Psoas muscle (tissue), 8 donors: ENCODE measurements around the gene RGS2. TPM values are rescaled to one million over a fixed set of nuclear protein-coding genes. Genes with fewer than 3 reads are reported as not detected.

Experiments
- ATAC-seq, 4 donors: fragments of 200-7000 bp; cut with Tn5 transposase; one replicate each; pipeline ENCODE4 v1.9.1; 2020; ENCODE audit warnings: moderate library complexity in 3 of 4, mild to moderate bottlenecking in 2 of 4
- DNase-seq, 2 donors: peaks; one replicate each; pipeline ENCODE4 v3.0.0-alpha.2; 2020
- H3K27ac ChIP-seq: fragments of 200-600 bp; one replicate; pipeline ENCODE4 v1.8.0; 2022
- H3K27me3 ChIP-seq, 3 donors: fragments of 200-600 bp in 1 of 3; one replicate each; pipeline versions ENCODE4 v1.6.1 to v1.8.0; 2013 to 2022; ENCODE audit warnings: low read length in 2 of 3, mild to moderate bottlenecking in 2 of 3, moderate library complexity in 1 of 3; ENCODE audit not compliant: insufficient read depth in 3 of 3
- H3K36me3 ChIP-seq, 2 donors: fragments of 200-600 bp in 1 of 2; one replicate each; pipeline versions ENCODE4 v1.6.1 to v1.8.0; 2013 to 2022; ENCODE audit warnings: low read depth in 1 of 2, mild to moderate bottlenecking in 1 of 2, moderate library complexity in 1 of 2; ENCODE audit not compliant: insufficient read depth in 1 of 2
- H3K4me1 ChIP-seq: fragments of 200-600 bp; one replicate; pipeline ENCODE4 v1.8.0; 2022
- H3K4me3 ChIP-seq: fragments of 200-600 bp; one replicate; pipeline ENCODE4 v1.8.0; 2022; ENCODE audit warnings: mild to moderate bottlenecking
- H3K9me3 ChIP-seq: fragments of 200-600 bp; one replicate; pipeline ENCODE4 v1.8.0; 2022
- WGBS, 3 donors: extraction: QIAGEN DNeasy Blood & Tissue Kit; methylation state at CpG; one replicate each; pipeline versions ENCODE4 v1.1.6 to v1.1.7; 2013; 5-methylcytosine and 5-hydroxymethylcytosine counted together
- intact Hi-C, 2 donors: fragments of 100-400 bp; cut with DNase I; formaldehyde crosslinking; loops; one replicate each; pipeline versions ENCODE4 v1.11.0 to v1.14.2; 2022
- polyA plus RNA-seq, 3 donors: library from polyadenylated mRNA; stranded (reverse); fragments of 200-250 nt; gene quantifications; one replicate each; pipeline ENCODE4 v1.2.3, GENCODE V29; 2013
- total RNA-seq, 4 donors: library from RNA; stranded (reverse); fragmentation: NEBNext Ultra II Directional in 2 of 4; extraction: Animal tissue kit (Norgen Biotek cat#: 25700) in 2 of 4; gene quantifications; one replicate each; pipeline versions ENCODE4 v1.2.1 to v1.2.4, GENCODE V29; 2021 to 2023
- TF ChIP-seq, protein P1 (sequence below): fragments of 200-600 bp; IDR thresholded peaks from one replicate; pipeline ENCODE4 v1.8.0; 2022; ENCODE audit warnings: antibody characterized with exemption
- donor health status: healthy with polysubstance abuse.
- donor health status: DM: no; HTN: no; CAD: no; lungs with moderate emphysema.
- donor health status: Bipolar disorder and iron deficiency.
- donor health status: healthy.
- donor health status: DM: yes; HTN: yes; CAD: no.
- donor health status: DM: no; HTN: no; CAD: no.
- donor health status: DM: no; HTN: no; CAD: no.
- donor health status: DM: yes; HTN: yes; CAD: no.

RGS2 gene
- total and polyA plus RNA-seq, 7 donors, result 1.9 to 47.6 (median 3.9) TPM

DNA sequence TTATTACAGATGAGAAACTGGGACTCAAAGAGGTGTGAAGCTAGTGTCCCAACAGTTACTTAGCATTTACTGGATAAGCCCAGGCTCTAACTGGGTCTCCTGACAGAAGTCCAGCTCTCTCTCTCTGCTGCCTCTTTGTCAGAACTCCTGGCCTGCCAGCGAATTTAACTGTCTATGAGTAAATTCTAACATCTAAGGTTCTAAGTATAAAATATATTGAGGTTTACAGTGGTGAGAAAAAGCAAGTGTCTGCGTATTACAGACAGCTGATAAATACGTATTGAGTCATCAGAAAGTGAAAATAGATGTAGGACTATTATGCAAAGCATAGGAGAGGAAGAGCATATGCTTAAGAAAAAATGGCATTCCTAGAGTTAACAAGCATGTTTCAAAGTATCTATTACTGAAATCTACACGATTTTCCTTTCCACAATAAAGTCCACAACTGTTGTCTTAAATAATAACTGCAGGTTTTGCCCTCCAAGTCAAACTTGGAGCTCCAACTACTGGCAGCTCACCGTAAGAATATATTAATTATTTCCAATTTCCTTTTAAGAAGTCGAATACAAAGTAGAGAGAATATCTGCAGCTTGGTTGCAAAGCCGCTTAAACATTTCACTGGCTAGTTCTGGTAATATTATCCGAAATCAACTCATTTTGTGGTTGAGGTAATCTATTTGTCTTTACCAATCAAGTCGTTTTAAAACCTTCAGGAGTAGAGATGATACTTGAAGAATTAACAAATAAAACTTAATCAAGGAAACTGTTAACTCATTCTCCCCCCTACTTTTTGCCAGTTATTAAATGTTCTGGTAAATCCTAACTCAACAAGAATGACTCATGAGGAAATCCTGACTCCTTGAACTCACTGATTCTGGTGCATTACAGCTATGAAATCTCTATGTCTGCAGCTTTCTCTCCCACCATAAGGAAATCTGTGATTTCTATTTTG, 1.4 kb upstream of the RGS2 start:
- DNase-seq (no peak), ATAC-seq (peak in 1 of 4 donors; percentile 11)
- TF ChIP-seq, protein P1, sequence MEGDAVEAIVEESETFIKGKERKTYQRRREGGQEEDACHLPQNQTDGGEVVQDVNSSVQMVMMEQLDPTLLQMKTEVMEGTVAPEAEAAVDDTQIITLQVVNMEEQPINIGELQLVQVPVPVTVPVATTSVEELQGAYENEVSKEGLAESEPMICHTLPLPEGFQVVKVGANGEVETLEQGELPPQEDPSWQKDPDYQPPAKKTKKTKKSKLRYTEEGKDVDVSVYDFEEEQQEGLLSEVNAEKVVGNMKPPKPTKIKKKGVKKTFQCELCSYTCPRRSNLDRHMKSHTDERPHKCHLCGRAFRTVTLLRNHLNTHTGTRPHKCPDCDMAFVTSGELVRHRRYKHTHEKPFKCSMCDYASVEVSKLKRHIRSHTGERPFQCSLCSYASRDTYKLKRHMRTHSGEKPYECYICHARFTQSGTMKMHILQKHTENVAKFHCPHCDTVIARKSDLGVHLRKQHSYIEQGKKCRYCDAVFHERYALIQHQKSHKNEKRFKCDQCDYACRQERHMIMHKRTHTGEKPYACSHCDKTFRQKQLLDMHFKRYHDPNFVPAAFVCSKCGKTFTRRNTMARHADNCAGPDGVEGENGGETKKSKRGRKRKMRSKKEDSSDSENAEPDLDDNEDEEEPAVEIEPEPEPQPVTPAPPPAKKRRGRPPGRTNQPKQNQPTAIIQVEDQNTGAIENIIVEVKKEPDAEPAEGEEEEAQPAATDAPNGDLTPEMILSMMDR, result no peak
- intact Hi-C loops, result loop anchor here (5.0 to 10.0 kb wide), 3 partner anchors 205 to 315 kb away; partner anchors contain the start of gene CDC73 (in 1 of the 2)
- Histone ChIP-seq H3K4me3 (peak overlapping the region; percentile 78), H3K4me1 (peaks cover 14% of the 10 kb centered on the region), H3K27ac (peak overlapping the region; percentile 66), H3K27me3 (no peaks in the 10 kb centered on the region), H3K36me3 (peaks cover 0 to 12% of the 10 kb centered on the region in 2 donors), H3K9me3 (no peaks in the 10 kb centered on the region)
- WGBS, 3 donors, result 42 to 57% (median 50%) methylated on average over 9 of the region's 9 CpGs

DNA sequence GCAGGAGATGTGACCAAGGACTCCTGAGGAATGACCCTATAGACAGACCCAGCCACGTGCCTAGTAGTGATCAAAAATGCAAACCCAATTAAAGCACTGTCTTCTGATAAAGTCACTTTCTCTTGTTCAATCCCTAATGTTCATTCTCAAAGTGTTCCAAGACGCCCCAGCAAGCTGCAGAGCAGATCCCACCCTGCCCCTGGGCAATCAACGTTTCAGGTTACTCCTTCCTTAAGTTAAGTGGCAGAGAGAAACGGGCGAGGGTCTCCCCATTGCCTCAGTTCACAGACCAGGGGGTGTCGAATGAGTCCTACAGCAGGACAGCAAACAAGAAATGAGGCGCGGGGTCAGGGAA, 699 bp upstream of the RGS2 start:
- H3K4me3 ChIP-seq, result peak overlapping the region; percentile 78
- no peak for ATAC-seq

DNA sequence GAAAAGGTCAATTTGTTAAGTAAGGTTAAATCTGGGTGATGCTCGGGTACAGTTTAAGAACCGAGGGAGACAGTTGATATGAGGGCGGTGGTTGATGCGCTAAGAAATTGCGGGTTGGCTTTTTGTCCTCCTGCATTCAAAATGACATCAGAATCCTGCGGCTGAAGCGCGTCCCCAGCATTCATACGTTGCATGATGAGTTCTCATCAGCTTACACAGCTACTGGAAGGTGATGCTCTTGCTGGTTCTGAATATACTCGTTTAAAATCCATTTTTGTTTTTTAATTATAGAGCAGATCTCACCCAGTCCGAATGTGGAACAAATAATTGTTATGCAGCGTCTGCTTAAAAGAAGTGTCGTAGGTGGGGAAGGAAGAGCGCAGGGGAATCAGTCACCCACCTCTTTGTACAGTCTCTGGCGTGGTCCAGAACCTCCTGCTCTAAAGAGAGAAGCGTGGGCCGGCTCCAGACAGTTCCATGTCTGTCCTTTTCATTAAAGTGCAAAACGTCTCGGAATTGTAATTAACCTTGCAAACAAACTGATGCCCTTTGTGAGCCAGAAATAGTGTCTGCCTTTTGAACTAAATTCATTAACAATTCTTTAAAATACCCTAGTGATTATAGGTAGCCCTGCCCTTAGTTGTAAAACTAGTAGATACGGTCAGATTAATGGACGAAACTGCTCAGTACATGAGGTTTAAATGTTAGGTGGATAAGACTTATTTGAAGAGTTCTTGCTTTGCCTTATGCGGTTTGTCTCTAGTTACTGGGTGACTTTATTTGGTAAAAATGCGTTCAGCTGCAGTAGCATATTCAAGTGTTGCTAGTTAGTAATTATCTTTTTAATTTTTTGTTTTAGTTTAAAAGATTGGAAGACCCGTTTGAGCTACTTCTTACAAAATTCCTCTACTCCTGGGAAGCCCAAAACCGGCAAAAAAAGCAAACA, 741 bp downstream of the RGS2 start:
- H3K27ac ChIP-seq, result peak overlapping the region; percentile 66
- TF ChIP-seq, protein P1, result no peak
- intact Hi-C loops, result loop anchor here (5.0 to 10.0 kb wide), 3 partner anchors 203 to 313 kb away; partner anchors contain the start of gene CDC73 (in 1 of the 2)
- ATAC-seq, result peak in 3 of 4 donors; percentile 18 to 40 (median 29)
- 24 to 29% (median 25%) methylated on average over 25 of the region's 25 CpGs for WGBS, 3 donors
- peak overlapping the region; percentile 78 for H3K4me3 ChIP-seq
- H3K4me1 ChIP-seq, result peaks cover 14% of the 10 kb centered on the region
- H3K36me3 ChIP-seq, result peaks cover 0 to 12% of the 10 kb centered on the region in 2 donors
- H3K27me3 ChIP-seq, result no peaks in the 10 kb centered on the region
- DNase-seq, result peak; percentile 19 to 55
- H3K9me3 ChIP-seq, result no peaks in the 10 kb centered on the region

More for the DNA sequence above, 699 bp upstream of the RGS2 start:
- Histone ChIP-seq H3K36me3 (peaks cover 0 to 12% of the 10 kb centered on the region in 2 donors), H3K9me3 (no peaks in the 10 kb centered on the region), H3K27me3 (no peaks in the 10 kb centered on the region), H3K4me1 (peaks cover 14% of the 10 kb centered on the region), H3K27ac (peak overlapping the region; percentile 66)
- TF ChIP-seq, protein P1, result no peak
- DNase-seq, result no peak
- WGBS, 3 donors, result 8 to 11% (median 8%) methylated on average over 7 to 8 of the region's 8 CpGs
- intact Hi-C loops, result loop anchor here (5.0 to 10.0 kb wide), 3 partner anchors 204 to 314 kb away; partner anchors contain the start of gene CDC73 (in 1 of the 2)

DNA sequence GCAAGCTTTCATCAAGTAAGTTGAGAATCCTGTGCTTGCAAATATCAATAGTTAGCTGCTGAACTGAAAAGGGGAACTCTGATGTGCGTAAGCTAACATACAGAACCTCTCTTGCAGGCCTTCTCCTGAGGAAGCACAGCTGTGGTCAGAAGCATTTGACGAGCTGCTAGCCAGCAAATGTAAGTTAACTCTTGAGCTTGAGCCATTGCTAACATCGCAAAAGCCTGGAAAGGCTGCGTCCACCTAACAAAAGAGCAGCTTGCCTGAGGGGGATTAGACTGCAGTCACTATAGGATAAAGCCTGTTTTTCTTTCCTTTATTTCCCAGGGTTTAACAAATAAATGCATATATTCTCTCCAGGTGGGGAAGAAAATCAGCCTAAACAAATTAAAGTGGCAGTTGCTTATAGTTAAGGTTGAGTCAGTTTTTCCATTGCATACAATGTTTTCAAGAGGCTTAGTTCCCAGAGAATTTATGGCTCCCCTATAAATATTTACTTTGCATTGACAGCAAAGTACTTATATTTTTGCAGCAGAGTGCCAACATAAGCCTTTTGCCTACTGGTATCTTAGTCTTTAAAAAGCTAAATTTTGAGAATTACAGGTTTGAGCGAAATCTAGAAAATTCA, 1.5 kb downstream of the RGS2 start:
- WGBS, 3 donors, result 64 to 76% (median 66%) methylated on average over 5 of the region's 5 CpGs
- ATAC-seq, result no peak
- Histone ChIP-seq H3K9me3 (no peaks in the 10 kb centered on the region), H3K27ac (no peak overlapping the region), H3K36me3 (peaks cover 0 to 12% of the 10 kb centered on the region in 2 donors), H3K4me1 (peaks cover 14% of the 10 kb centered on the region), H3K4me3 (peak overlapping the region; percentile 13), H3K27me3 (no peaks in the 10 kb centered on the region)
- DNase-seq, result no peak
- TF ChIP-seq, protein P1, result no peak
- intact Hi-C loops, result no loop called here
